Fibroblast of skin of scalp (primary cell): ENCODE results near the gene PATL1.

Experiments used
- DNase-seq: peaks from one replicate; pipeline ENCODE4 v3.0.0-alpha.2; 2013

PATL1 gene

DNA sequence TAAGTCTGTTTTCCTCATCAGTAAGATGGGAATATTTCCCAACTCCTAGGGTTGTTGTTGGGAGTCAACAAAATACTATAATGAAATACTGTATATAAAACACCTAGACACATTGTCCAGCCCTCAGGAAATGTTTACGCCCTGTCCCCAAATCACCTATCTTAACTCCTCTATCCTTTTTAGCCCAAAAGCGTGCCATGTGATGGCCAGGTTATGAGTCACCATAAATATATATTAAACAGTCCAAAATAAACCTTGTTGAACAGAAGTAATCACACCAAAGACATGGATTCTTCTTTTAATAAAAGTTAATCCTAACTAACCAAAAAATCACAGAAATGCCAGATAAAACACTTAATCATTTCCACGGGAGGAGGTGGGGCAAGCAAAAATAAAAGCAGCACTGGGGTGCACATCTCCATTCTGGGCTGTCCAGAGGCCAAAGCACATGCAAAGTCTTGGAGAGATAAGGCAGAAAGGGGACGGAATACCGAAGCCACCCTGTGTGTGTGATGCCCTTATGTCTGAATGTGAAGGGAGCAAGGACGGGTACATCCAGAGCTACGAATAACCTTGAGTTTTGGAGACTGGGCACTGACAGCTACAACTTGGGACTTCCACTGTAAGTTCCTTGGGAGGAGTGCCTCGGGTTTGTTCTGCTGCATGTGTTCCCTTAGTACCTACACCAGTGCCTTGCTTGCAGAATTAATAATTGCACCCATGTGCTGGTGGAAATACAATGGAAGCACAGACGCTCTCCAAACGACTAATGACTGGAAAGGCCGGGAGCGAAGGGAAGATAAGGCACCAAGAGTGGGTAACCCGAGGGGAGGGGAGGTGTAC is 54.3 kb downstream of the PATL1 start:
- DNase-seq: no peak

DNA sequence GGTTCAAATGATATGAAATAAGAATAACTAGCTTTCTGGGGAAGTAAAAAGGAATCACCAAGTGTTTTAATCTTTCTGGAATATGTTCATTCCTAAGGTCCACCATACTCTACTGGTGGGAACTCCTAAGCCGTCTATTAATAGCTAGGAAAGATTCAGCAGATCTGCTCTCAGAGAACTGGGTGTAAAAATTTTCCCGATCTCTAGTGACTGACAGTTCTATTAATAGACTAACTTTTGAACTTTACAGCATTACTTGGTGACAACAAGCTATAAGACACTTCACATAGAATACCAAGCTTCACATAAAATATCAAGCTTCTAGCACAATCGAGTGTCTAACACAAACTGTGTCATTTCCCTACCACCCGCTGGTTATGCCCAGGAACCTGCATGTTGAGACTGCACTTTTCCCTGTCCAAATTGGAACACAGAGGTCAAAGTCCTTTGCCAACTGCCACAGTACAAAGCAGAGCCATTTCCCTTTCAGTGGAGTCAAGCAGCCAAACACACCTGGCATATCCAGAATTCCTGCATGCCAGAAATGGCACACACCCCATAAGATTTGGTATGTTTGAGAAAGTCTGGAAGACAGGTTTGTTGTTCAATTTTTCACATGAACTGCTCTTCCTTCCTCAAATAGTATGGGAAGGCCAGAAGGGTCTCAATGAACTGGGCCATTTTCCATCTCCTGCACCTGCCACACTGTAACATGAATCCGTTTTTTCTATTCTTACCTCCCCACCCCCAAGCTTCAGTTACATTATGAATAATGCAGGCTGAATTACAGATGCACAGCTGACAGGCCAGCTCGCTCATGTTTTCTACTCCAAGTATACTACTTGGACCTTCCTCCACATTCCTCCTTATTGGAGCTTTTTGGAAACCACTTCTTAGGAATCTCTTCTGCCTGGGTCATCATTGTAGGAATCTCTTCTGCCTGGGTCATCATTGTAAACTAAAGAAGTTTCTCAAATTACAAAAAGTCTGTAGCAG is 57.0 kb downstream of the PATL1 start:
- peak; percentile 2 for DNase-seq

DNA sequence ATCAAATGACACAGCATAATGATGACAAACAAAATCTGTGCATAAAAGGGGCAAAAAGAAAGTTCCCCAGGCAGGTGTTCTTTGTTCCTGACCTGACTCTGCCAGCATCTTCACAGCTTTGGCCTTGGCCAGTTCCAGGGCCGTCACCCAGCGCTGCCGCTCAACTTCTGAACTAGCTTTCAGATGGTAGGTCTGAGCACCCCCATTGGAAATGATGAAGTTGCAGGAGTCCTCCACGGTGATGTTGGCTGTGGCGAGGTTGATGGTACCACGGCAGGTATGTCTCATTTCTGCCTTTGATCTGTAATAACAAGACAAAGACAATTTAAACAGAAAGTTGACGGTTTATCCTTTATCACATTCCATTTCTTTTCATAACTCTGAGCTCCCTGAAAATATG is 58.5 kb downstream of the PATL1 start:
- DNase-seq: no peak

DNA sequence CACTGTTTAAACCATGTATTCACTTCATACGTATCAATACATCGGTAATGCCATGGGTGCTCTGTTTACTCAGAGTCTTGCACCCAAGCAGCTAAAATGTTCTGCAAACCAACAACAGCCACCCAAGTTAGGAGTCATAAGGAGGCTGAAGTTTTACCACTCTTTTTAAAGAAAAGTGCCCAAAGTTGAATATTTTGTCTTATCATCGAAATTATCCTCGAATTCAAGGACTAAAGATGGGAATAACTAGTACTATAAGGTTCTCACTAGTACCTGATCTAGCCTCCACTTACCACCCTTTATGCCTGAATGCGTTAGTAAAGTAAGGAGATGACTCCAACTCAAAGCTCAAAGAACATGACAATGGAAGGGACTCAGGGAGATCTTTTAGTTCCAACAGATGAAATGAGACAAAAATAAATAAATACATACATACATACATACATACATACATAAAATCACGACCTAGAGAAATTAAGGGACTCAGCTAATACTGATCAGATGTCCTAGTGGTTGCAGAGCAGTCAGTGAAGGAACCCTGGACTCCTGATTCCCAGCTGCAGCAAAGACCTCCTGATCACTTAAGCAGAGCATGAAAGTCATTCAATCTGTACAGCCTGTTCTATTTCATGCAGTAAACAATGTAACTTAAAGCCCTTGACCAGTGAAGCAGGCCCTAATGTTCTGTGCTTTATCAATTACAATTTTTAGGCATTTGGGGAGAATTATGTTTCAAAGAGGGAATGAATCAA is 61.0 kb downstream of the PATL1 start:
- DNase-seq: no peak

DNA sequence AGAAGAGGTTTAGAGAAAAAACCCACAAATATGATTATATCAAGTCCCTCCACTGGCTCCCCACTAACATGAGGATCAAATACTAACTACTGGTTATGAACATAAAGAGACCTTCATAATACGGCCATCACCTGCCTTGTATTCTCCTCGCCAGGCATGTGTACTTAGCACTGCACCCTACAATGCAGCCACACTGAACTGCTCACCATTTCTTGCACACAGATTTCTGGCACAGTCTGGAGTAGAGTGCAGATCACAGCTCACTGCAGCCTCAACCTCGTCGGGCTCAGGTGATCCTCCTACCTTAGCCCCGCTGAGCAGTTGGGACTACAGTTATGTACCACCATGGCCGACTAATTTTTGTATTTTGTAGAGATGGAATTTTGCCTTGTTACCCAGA is 66.4 kb downstream of the PATL1 start:
- DNase-seq: no peak

DNA sequence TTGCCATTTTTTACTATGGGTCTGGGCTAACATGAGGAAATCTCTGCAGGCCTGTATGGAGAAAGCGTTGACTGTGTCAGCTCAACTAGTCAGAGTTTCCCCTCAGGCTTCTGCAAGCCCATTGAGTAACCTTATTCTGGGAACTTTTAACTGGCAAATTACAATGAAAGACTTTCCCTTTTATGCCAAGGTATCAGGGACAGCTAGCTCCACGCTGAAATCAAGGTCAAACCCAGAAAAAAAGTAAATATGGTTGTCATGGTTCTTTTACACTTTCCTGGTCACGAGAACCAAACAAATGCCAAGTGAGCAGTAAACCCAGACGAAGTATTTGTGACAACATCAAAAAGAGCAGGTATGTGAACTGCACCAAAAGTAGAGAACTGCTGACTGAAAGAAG is 67.0 kb downstream of the PATL1 start:
- no peak for DNase-seq

DNA sequence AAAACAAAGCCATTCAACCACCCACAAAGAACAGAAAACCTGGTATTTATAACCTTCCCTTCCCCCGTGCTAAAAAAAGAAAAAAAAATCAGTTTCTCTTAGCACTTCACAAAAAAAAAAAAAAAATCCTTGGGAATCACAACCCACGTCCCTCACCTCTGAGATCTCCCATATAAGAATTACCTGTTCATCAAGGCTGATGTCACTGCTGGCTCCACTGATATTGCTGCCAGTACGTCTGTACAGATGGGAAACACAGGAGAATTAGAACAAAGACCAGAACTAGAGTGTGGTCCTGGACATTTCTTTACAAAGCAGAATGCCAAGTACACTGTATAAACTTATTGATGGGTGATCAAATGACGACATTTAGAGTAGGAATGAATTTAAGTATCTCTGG is 68.2 kb downstream of the PATL1 start:
- no peak for DNase-seq

DNA sequence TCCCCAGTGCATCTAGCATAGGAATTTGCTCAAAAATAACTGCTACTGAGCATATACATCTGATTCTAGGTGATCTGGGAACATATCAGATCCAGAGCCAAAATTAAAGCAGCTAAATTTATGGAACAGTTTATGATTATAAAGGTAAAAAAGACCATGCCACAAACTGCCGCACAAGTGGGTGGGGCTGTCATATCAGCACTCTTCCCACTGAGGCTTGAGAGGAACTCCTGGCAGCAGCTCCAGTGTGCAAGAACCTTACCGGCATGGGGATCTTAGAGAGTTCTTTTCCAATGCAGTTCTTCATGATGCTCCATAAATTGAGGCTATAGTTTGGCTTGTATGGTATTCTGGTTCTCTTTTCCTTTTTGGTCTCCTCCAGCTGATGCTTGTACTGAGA is 68.6 kb downstream of the PATL1 start:
- DNase-seq: no peak

DNA sequence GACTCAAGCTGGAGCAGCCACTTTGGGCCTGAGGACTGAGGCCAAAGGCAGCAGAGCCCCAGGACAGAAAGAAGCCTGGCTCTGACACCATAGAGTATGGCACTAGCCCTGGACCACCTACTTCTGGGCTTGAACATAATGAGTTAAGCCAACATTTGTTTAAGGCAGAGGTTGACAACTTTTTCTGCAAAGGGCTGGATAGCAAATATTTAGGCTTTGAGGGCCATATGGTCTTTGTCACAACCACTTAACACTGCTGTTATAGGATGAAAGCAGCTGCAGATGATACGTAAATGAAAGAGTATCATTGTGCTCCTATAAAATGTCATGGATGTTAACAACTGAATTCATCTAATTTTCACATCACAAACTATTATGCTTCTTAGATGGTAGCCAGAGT is 69.9 kb downstream of the PATL1 start:
- DNase-seq: no peak
